HPDE6-E6E7 (cell line): Measurements from ENCODE around the gene GJC1.
"Not testable (repeated sequence)": the region's sequence is repeated elsewhere in the genome, so short reads cannot be mapped to it uniquely, and the experiment has no call there.

Source experiments
- DNase-seq: peaks from one replicate; pipeline ENCODE4 v3.0.0; 2011; ENCODE audit warnings: missing footprints; ENCODE audit errors: extremely low spot score

Gene GJC1

DNA sequence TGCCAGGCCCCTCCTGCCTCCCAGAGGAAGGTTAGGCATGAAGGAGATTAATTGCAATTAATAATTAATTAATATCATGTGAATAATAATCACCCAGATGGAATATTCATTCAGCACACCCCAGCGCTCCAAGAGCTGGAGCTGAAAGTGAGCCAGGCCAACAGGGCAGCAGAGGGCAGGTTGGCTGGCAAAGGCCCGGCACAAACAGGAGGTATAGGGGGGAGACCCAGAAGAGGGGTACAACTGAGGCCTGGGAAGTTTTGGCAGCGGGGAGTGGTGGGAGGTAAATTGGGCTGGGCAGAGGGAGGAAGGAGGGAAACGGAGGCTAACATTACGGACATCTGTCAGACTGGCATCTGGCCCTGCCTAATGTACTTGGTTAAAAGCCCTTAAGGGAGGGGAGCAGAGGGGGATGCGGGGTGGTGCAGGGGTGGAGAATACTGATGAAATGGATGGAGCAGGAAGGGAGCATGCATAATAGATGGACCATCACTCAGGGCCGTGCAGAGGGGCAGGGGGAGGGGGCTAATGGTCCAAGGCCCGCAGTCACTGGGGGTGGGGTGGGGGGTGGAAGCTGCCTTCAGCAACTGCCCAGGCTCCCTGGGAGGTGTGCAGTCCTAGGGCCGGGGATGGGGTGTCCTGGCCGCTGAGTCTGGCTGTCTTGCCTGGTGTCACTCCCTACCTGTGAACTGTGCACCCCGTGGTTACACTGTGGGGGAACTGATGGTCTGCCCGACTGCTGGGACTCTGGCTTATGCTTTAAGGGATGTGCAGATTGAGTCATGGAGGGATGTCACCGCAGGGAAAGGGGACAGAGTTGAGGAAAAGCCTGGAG lies 69.4 kb downstream of the GJC1 start:
- DNase-seq, result no peak

- no peak for DNase-seq
Observed at GRCh38 chr17:44759916-44760243, 70.2 kb downstream of the GJC1 start.

DNA sequence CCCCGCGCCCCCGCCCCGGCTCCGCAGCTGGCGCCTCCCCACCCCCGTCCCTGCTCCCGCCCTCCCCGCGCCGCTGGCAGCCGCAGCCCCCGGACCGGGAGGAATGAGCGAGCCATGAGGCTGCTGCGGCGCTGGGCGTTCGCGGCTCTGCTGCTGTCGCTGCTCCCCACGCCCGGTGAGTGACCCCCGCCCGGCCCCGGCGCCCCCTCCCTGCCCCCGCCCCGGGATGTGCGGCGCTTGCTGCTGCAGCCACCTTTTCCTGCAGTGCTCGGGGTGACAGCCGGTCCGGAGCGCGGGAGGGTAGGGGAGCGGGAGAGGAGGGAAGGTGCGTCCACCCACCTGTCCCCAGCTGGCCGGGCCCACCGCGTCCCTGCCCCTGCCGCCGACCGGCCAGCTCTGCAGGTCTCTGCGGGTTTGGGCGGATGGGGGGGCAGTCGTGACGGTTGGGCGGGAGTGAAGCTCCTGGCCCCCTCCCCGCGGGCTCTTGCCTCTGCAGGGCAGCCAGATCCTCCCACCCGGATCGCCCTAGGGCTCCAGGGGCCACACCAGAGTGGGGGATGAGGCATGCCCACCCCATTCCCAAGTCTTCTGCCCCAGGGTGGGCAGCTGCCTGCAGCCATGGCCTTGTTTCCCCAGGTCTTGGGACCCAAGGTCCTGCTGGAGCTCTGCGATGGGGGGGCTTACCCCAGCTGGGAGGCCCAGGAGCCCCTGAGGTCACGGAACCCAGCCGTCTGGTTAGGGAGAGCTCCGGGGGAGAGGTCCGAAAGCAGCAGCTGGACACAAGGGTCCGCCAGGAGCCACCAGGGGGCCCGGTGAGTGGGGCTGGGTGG lies 70.8 kb downstream of the GJC1 start:
- no peak for DNase-seq

DNA sequence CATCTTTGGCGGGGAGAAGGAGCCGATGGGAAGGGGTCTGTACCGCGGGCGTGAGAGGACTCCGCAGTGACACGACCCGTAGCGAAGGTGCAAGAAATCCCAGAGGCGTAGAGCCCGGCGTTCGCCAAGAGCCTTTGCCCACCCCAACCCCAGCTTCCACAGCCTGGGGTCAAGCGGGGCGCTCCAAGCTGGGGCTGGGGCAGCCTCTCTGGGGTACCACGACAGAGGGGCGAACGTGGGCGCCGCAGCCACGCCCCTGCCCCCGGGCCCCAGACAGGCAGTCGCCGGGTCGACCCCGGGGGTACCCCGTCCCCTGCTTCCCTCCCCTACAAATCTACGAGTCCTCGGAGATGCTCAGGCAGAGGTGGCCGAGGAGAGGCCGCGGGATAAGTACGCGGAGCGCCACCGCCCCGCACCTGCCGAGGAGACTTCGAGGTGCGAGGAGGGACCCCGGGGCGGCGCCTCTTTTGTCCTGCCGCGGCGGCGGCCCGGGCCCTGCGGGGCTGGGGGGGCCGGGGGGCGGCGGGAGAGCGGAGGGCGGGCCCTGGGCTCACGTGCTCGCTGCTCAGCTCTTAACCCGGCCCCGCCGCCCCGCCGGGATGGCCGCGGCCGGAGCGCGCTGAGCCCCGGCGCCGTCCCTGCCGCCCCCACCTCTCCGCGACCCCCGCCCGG lies 71.5 kb downstream of the GJC1 start, which contains the start of gene ADAM11:
ADAM11 (plus strand) TSS at position 575 of the 672 bp plus-strand sequence. CDS start 212 bp downstream, outside the sequence.
- DNase-seq, result no peak

DNA sequence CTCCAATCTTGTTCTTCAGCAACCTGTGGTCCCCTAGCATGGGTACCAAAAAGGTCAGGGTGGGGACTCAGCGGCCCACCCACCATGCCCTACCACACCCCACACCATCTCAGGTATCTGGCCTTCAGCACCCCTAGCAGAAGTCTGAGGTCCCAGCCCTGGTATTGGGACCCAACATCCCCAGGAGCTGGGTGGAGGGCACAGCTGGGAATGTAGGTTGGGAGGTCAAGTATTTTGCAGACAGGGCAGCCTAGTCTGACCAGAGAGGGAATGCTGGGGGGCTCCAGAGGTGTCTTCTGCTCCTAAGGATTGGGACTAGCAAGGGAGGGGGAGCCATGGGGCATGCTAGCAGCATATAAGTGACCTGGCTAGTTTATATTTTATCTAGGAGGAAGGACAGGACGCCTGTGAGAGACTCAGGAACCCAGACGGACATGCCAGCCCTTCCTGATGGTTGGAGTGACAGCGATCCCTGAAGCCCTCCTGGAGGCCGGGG lies 72.1 kb downstream of the GJC1 start:
- DNase-seq, result no peak

DNA sequence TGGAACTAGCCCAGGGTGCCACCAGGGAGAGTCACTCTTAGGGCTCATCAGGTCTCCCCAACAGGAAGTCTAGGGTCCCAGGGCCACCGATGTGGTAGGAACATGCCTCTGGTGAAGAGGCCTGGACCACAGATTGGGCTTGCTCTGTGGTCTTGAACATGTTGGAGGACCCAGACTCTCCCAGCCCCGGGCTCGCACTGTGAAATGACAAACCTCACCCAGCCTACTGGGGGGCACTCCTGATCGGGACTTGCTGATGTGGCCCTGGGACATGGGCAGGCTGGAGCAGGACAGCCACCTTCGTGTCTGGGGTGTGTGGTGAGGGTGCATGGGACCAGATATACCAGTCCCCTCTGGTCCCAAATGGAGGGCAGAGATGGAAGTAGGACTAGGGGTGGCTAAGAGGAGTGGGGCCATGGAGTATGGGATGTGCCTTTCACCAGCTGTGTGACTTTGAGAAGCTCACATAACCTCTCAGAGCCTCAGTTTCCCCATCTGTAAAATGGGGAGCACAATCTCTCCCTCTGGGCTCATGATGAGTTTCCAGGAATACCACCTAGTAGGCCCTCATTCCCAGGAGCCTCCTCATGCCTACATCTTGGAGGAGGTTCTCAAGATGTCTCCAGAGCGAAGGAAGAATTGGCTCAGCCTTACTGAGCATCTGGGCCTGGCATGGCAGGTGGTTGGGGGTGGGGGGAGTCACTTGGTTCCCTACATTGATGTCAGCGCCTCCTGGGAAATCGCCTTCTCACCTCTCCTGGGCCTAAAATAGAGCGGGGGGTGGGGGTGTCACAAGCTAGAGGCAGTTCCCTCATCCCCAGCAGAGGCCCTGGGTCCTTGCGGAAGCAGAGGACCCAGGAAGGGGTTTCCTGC lies 72.8 kb downstream of the GJC1 start:
- DNase-seq, result no peak

DNA sequence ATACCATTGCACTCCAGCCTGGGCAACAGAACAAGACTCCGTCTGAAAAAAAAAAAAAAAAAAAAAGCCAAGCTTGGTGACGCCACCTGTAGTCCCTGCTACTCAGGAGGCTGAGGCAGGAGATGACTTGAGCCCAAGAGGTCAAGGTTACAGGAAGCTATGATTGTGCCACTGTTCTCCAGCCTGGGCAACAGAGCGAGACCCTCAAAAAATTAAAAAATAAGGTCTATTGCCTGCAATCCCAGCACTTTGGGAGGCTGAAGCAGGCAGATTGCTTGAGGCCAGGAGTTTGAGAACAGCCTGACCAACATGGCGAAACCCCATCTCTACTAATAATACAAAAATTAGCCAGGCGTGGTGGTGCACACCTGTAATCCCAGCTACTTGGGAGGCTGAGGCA lies 74.9 kb downstream of the GJC1 start:
- not testable (repeated sequence) for DNase-seq

DNA sequence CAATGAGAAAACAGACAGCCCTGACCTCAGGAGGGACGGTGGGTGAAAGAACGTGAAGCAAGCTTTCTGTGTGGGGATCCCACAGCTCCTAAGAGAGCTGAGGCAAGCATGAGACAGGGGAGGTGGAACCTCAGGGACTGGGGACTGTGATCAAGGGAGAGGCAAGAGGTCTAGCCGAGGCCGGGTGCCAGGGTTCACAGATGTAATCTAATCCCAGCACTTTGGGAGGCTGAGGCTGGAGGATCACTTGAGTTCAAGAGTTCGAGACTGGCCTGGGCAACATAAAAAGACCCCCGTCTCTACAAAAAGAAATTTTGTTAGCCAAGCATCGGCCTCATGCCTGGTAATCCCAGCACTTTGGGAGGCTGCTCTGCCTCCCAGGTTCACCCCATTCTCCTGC lies 75.8 kb downstream of the GJC1 start:
- DNase-seq, result no peak

DNA sequence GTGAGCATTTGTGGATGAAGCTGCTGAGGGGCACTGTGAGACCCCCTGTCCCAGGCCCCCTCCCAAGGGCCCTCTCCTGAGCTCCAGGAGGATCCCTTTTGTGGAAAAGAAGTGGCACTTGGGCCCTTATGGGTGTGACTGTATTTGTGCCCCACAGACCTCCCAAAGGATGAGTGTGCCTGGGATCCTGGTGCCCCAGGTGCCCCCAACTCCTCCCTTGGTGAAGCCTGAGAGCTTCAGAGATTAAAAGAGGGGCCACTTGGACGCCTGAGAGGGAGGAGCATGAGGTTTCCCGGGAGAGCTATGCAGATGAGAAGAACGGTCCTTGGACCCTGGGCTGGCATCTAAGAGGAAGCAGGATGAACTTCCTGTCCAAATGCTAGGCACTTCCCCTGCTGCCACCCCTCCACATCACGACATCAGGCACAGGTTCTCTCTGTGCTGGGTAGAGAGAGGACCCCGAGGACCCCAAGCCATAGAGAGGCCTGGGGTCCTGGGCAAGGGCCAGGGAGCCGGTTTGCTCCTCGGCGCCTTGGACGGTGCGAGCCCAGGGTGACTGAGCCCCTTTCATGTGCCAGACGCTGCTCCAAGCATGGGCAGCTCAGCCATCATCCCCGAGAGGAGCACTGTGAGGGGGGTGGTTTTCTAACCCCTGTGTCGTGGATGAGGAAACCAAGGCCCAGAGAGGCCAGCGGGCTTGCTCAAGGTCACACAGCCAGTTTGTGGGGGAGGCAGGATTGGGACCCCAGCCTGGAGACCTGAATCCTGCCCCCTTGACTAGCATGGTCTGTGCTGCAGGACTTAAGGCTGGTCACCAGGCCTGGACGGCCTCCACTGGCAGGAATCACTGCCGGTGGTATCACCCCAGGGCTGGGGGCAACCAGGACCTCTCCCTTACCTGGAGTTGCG lies 76.9 kb downstream of the GJC1 start:
- no peak for DNase-seq

- no peak for DNase-seq
Observed at GRCh38 chr17:44751806-44752205, 78.3 kb downstream of the GJC1 start.

- DNase-seq, result no peak
Observed at GRCh38 chr17:44751331-44751730, 78.8 kb downstream of the GJC1 start.

DNA sequence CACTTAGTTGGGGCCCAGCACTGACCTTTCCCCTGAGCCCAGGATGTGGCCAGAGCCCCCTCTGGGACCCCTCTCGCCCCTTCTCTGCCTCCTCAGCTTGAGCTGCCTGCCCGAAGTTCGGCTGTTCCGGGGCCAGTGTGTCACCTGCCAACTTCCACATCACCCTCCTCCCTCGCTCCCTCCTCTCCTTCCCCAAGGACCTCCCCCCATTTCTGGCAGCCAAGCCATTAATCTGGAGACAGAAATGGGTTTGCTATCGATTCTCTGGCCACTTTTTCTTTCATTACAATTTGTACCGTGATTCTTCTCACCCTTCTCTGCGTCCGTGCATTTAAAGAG lies 80.1 kb downstream of the GJC1 start:
- DNase-seq, result no peak

DNA sequence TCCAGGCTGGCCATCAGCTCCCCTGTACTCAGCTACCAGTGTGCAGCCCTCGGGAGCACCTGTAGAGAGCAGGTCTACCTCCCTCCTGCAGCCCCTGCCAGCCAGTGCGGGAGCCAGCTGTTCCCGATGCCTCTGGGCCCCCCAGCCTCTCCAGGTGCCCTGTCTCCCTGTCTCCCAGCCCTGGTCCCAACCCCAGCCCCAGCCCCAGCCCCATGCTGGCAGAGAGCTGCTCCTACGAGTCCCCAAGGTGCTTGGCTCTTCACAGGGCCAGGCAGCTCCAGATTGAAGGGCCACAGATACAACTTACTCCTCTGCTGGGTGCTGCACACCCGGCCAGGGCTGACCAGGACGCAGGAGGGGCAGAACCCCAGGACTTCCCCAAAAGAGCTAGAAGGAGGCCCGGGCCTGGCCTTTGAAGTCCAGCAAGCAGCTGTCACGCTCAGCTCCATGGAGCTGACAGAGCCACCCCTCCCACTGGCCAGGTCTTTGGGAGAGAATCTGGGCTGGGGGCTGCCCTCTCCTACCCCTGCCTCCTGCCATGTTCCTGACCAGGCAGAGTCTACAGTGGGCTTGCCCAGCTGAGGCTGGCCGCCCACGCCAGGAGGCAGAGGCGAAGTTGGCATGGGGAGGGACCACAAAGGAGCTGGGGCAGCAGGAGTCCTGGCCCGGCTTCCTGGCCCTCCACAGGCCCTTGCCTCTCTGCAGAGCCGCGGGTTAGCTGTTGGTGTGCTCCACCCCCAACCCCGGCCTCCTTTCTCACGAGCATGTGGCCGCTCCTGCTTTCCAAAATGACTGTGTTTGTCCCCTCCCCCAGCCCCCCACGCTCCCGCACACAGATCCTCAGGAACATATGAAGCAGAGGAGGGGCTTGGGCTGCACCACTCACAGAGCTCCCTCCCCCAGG lies 80.8 kb downstream of the GJC1 start:
- no peak for DNase-seq
